ENCODE results near the gene LRRC46.

The LRRC46 gene

DNA sequence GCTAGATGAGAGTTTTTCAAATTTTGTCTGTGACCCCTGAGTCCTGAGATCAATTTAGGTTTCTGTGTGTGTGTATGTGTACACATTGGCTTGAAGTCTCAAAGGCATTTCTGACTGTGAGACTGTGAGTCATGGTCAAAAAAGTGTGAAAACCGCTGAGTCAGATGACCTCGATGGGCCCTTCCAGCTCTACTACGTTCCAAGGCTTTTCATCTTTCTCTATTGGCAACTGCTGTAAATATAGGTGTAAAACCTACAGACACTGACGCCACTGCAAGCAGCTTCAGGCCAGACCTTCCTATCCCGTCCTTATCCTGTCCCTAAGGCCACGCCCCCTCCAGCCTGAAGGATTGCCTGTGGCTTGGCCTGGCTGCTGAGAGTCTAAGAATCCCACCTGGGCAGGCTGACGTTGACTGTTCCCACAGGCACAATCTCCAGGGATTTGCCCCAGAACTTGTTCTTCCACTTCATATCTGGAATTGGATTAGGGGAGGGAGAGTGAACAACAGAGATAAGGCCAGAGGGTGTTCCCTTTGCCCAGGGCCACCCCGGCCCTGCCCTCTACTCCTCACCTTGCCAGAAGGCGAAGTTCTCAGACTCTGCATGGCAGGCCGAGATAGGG lies 21.2 kb upstream of the LRRC46 start:
- DNase-seq = no peak

GRCh38 chr17:47810901-47811635 lies 20.4 kb upstream of the LRRC46 start:
- DNase-seq = no peak

GRCh38 chr17:47811709-47812108 lies 19.8 kb upstream of the LRRC46 start:
- DNase-seq = no peak

DNA sequence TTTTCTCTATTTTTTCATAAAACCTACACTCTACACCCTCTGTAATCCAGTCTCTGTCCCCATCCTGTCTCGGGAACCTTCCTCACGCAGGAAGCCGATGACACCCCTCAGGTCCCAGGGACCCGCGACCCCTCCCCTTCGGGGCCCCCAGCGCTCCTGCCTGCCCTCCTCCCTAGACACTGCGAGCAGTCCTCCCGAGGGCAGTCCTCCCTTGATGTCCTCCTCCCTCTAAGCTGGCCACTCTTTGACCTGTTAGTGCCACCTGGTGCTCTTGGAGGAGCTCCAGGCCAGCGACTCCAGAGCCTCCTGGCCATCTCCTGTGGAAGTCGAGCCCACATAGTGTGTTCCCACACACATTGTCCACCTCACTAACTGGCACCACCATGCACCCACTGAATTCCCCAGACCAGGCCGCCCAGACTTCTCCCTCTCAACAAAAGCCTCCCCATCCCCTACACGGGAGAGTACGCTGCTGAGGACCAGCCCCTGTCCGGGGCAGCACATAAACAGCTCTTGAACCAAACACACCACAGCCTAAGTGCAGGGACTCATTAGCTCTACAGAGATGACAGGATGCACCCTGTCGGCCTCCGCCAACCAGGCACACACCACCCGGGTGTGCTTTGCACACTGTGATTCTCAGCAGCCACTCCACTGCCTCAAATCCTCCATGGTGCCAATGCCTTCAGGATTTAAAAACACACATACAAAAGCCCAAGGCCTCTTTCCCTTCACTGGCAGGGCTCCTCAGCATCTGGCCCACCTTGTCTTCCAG lies 19.1 kb upstream of the LRRC46 start:
- no peak for DNase-seq

DNA sequence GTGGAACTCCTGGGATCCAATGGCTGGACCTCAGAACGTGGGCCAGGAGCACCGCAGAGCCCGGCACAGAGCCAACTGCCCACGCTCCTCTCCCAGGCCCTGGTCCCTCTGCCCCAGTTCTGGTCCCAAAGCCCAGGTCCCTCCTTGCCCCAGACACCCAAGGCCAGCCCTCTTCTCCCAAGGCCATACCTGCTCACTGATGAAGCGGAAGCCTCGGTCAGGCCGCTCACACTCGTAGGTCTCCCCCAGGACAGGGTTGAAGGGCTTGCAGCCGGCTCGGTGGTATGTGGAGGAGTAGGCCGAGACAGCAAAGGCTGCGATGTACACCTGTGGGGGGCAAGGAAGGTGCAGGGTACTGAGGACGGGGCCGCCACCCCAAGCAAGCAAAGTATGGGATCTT lies 18.4 kb upstream of the LRRC46 start:
- no peak for DNase-seq

- DNase-seq = no peak
These were observed 17.9 kb upstream of the LRRC46 start for GRCh38 chr17:47813512-47814031.

DNA sequence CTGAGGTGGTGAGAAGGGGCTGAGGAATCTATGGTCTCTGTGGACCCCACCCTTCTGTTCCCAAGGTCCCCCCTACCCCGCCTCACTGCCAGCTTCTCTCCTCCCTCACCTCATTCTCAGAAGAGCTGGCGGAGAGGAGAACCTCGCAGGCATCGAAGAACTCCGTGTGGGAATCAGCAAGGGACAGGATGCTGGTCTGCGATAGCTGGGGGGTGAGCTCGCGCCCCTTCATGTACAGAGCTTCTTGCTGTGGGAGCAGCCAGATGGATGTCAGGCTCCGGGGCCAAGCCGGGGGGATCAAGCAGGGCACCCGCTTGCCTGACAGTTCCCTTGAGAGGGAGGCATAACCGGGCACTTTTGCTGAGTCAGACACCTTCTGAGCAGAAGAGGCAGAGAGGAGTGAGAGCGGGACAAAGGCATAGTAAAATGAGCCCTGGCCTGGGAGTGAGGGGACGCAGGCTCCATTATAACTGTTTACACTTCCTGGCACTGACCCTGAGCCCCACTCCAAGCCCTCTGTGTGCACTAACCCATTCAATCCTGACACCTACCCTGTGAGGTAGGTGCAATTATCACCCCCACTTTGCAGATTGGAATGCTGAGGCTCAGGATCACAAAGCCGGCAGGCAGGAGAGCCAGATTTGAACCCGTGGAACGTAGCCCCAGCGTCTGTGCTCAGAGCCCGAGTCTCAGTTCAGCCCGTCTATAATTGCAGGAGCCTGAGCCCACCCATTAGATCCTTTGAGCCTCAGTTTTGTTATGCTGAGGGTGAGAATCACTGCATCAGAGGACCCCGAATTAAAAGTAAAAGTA lies 16.2 kb upstream of the LRRC46 start:
- DNase-seq = no peak

DNA sequence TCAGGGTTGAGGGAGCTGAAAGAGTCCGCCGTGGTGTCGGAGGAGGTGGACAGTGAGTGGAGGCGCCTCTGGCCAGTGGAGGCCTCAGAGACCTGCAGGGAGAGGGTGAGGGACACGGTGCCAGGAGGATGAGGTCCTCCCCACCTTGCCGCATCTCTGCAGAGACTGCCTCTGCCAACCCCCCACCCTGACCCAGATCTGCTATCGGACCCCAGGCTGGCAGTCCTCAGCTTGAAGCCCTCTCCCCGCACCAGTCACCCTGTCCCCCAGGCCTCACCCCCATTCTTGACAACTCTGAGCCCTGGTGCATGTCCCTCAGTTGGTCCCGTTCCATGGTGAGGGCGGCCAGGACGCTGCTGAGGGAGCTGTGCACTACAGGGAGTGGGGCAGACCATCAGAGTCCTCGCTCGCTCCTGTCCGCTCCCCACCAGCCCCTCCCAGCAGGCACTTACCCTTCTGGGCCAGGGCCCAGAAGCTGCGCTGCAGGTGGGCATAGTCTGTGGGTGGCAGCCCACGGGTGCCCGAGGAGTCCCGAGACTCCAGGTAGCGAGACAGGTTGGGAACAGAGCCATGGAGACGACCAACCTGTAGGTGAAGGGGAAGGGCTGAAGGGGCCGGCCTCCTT lies 15.2 kb upstream of the LRRC46 start:
- DNase-seq = no peak

DNA sequence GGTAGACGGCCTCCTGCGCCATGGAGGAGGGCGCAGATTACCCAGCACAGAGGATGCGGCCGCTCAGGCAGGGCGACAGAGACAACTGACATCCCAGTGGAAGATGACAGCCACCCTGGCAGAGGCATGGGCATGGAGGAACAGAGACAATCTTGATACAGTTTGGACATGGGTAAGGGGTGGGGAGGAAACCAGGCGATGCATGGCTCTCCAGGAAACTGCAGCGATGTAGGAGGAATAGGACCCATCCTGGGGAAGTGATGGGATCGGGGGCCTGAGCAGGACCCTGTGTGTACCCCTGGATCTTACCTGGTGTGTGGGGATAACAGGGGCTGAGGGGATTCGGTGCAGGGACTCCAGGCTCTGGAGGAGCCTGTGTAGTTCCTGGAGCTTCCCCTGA lies 14.5 kb upstream of the LRRC46 start:
- DNase-seq = no peak

DNA sequence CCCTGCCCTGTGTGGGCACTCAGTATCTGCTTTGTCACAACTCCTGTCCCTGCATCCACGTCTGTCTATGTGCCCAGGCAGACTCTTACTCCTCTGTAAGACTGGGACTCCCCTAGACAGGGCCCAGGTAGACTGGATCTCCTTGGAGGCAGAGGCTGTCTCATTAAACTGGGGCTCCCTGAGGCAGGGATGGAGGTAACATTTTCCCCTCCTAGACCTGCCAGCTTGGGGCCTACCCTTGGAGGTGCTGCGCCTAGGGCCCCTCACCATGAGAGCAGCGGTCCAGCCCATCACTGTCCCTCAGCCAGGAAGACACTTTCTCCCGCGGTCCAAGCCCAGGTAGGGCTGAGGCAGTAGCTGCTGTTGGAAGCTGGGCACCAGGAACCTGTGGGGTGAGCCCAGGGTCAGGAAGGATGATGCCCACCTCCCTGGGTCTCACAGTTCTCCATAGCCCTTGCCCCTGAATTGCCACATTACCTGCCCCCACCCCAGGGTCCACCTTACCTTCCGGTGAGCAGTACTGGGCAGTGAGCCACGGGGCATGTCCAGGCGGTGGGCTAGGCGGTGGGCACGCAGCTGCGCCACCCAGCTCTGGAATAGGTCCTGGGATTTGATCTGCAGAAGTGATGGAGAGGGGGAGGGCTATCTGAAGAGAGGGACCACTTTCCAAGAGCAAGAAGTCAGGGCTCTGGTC lies 13.3 kb upstream of the LRRC46 start:
- no peak for DNase-seq

GRCh38 chr17:47819475-47819874 lies 12.0 kb upstream of the LRRC46 start:
- no peak for DNase-seq

GRCh38 chr17:47820033-47820789 lies 11.3 kb upstream of the LRRC46 start:
- DNase-seq = no peak

DNA sequence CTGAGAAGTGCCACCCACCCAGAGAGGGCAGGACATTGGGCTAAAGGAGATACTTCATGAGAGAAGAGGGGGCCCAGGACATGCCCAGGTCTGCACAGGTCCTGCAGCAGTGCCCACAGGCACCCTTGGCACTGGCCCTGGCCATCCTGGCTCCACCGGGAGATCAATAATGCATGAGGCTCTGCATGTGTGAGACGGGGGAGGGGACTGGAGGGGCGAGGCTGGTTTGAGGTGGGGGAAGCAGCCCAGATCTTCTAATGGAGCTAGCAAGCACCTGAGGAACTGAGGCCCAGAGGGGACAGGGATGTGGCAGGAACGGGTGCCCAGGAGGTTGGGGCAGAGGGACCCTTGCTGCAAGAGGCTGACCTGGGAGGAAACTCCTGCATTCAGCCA lies 10.4 kb upstream of the LRRC46 start:
- DNase-seq = no peak

- DNase-seq = peak; percentile 86
These were observed 9.8 kb upstream of the LRRC46 start, which contains the start of gene OSBPL7 for GRCh38 chr17:47821424-47822391. OSBPL7 (minus strand) TSS chr17:47821794; CDS start chr17:47820278, 1,516 bp downstream.

DNA sequence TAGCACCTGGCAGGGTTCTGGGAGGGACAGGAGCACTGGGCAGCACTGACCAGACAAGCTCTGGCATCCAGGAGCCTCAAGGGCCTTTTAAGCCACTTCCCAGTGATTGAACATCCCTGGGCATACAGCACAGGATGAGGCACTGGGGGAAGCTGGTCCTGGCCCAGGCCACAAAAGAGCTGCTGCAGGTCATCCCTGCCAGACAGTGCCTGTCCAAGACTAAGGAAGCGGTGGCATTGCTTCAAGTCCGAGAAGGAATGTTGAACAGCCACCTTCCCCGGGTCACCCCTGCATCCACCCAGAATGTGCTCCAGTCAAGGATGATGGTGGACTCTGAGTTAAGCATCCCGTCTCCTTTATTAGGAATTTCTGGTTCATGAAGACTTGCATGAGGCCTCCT lies 8.7 kb upstream of the LRRC46 start:
- no peak for DNase-seq

DNA sequence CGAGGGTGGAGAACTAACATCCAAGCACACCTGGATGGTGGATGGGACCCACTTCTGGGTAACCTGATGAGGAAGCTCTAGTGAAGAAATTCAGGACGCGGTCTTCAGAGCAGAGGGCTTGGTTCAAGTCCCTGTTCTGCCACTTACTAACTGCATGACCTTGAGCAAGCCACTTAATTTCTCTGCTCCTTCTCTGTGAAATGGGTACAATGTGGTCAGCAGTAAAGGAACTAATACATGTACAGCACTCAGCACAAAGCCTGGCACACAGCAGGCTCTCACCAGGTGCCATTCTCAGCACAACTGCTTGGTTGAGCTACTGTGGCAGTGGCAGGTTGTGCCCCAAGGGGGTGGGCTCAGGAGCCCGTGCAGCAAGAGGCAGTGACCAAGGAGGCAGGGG lies 8.0 kb upstream of the LRRC46 start:
- no peak for DNase-seq

DNA sequence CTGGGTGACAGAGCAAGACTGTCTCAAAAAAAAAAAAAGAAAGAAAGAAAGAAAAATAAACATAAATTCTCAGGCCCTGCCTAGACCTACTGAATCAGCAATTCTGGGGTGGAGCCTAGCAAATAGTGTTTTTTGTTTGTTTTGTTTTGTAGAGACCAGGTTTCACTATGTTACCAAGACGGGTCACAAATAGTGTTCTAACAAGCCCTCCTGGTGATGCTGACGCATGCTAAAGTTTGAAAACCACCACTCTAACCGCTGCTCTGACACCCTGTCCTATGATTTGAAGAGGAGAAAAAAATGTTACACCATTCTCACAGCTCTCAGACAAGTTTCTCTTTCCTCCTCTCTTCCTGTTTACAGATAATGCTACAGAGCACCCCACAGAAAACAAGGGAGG lies 1.6 kb upstream of the LRRC46 start:
- DNase-seq = no peak

GRCh38 chr17:47830396-47831002 lies 971 bp upstream of the LRRC46 start:
- no peak for DNase-seq

GRCh38 chr17:47831934-47832327 lies 461 bp downstream of the LRRC46 start:
- no peak for DNase-seq
